ENCODE data around the gene STPG3. TPM values are rescaled to one million over a fixed set of nuclear protein-coding genes. Genes with fewer than 3 reads are reported as not detected.

The STPG3 gene
- total and polyA plus RNA-seq, 2 of the 13 experiments (the other 11 are each of a cell fraction or from before 2014, with no cell fraction given), result not detected

GRCh38 chr9:137222190-137223077 lies 28.7 kb upstream of the STPG3 start, which contains the start of gene RNF208 (continued):
- TF ChIP-seq ARID3A (IDR thresholded peaks at IDR 0.05; ENCODE audit: low read depth, low read length), result no peak
- TF ChIP-seq SALL1 (CRISPR knock-in tag; IDR thresholded peaks at IDR 0.05), result 0 out of 2 replicates have a peak, but pooled peaks have one; percentile 0
- no peak for TF ChIP-seq RFX1 (IDR thresholded peaks at IDR 0.05)
- TF ChIP-seq ZBTB3 (CRISPR knock-in tag; IDR thresholded peaks at IDR 0.05; ENCODE audit: borderline replicate concordance, low read depth), result no peak
- 0 out of 2 replicates have a peak, but pooled peaks have one; percentile 5 for TF ChIP-seq RARA (CRISPR knock-in tag; IDR thresholded peaks at IDR 0.05)
- no peak for TF ChIP-seq ZBTB34 (CRISPR knock-in tag; IDR thresholded peaks at IDR 0.05)
- TF ChIP-seq HES4 (CRISPR knock-in tag; IDR thresholded peaks at IDR 0.05; ENCODE audit: borderline replicate concordance), result no peak
- no peak for TF ChIP-seq ZNF20 (CRISPR knock-in tag; IDR thresholded peaks at IDR 0.05)
- TF ChIP-seq ERF (CRISPR knock-in tag; IDR thresholded peaks at IDR 0.05), result no peak
- TF ChIP-seq, protein P1, sequence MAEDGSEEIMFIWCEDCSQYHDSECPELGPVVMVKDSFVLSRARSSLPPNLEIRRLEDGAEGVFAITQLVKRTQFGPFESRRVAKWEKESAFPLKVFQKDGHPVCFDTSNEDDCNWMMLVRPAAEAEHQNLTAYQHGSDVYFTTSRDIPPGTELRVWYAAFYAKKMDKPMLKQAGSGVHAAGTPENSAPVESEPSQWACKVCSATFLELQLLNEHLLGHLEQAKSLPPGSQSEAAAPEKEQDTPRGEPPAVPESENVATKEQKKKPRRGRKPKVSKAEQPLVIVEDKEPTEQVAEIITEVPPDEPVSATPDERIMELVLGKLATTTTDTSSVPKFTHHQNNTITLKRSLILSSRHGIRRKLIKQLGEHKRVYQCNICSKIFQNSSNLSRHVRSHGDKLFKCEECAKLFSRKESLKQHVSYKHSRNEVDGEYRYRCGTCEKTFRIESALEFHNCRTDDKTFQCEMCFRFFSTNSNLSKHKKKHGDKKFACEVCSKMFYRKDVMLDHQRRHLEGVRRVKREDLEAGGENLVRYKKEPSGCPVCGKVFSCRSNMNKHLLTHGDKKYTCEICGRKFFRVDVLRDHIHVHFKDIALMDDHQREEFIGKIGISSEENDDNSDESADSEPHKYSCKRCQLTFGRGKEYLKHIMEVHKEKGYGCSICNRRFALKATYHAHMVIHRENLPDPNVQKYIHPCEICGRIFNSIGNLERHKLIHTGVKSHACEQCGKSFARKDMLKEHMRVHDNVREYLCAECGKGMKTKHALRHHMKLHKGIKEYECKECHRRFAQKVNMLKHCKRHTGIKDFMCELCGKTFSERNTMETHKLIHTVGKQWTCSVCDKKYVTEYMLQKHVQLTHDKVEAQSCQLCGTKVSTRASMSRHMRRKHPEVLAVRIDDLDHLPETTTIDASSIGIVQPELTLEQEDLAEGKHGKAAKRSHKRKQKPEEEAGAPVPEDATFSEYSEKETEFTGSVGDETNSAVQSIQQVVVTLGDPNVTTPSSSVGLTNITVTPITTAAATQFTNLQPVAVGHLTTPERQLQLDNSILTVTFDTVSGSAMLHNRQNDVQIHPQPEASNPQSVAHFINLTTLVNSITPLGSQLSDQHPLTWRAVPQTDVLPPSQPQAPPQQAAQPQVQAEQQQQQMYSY (CRISPR knock-in tag; IDR thresholded peaks at IDR 0.05), result no peak
- TF ChIP-seq TCF12 (IDR thresholded peaks at IDR 0.05), result no peak
- no peak for TF ChIP-seq TCF12 (CRISPR knock-in tag; IDR thresholded peaks at IDR 0.05)
- TF ChIP-seq, protein P2, sequence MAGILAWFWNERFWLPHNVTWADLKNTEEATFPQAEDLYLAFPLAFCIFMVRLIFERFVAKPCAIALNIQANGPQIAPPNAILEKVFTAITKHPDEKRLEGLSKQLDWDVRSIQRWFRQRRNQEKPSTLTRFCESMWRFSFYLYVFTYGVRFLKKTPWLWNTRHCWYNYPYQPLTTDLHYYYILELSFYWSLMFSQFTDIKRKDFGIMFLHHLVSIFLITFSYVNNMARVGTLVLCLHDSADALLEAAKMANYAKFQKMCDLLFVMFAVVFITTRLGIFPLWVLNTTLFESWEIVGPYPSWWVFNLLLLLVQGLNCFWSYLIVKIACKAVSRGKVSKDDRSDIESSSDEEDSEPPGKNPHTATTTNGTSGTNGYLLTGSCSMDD (CRISPR knock-in tag; IDR thresholded peaks at IDR 0.05), result no peak
- TF ChIP-seq SKI (IDR thresholded peaks at IDR 0.05; ENCODE audit: partially characterized antibody), result no peak
- no peak for TF ChIP-seq ZFP90 (CRISPR knock-in tag; IDR thresholded peaks at IDR 0.05; ENCODE audit: borderline replicate concordance)
- TF ChIP-seq ZNF580 (CRISPR knock-in tag; IDR thresholded peaks at IDR 0.05; ENCODE audit: borderline replicate concordance, low read depth), result no peak
- TF ChIP-seq MXD1 (CRISPR knock-in tag; IDR thresholded peaks at IDR 0.05), result peak; percentile 21; the same call in 1 of the 2 replicates
- no peak for TF ChIP-seq MAZ (IDR thresholded peaks at IDR 0.05; ENCODE audit: borderline replicate concordance, low read depth, low read length)
- TF ChIP-seq MAZ (CRISPR knock-in tag; IDR thresholded peaks at IDR 0.05; ENCODE audit: low read depth), result 0 out of 2 replicates have a peak, but pooled peaks have one; percentile 25
- TF ChIP-seq ELF3 (CRISPR knock-in tag; IDR thresholded peaks at IDR 0.05), result no peak
- TF ChIP-seq DPF2 (CRISPR knock-in tag; IDR thresholded peaks at IDR 0.05; ENCODE audit: borderline replicate concordance, low read depth), result no peak

All from HepG2 (cell line).